BJ (cell line): Measurements from ENCODE around the gene PROK1. TPM values are rescaled to one million over a fixed set of nuclear protein-coding genes. Genes with fewer than 3 reads are reported as not detected.

Experiments
- CTCF ChIA-PET: fragments of 350-600 bp; formaldehyde crosslinking; extraction: SDS; loops from one replicate; lab custom pipeline; 2021; ENCODE audit warnings: antibody characterized with exemption, inconsistent platforms; lab: Yijun Ruan, JAX
- POLR2A ChIA-PET: fragments of 300-600 bp; sonication (Branson Sonifier 250); formaldehyde crosslinking; extraction: SDS; loops from one replicate; lab custom pipeline; 2021; ENCODE audit warnings: antibody characterized with exemption; lab: Charles Lee
- DNase-seq: peaks from one replicate; pipeline ENCODE4 v3.0.0-alpha.2; 2011; ENCODE audit warnings: low read depth
- H3K27me3 ChIP-seq: 2 replicates; pipeline ENCODE4 v1.6.0; 2011; ENCODE audit warnings: low read length; ENCODE audit not compliant: control insufficient read depth, insufficient read depth
- H3K36me3 ChIP-seq: 2 replicates; pipeline ENCODE4 v1.5.1; 2011; ENCODE audit warnings: low read length; ENCODE audit not compliant: control insufficient read depth, insufficient read depth
- H3K4me3 ChIP-seq: 2 replicates; pipeline ENCODE4 v1.5.1; 2011; ENCODE audit warnings: low read depth, mild to moderate bottlenecking, control low read depth, low read length
- CTCF ChIP-seq: IDR thresholded peaks from 2 replicates; pipeline ENCODE4 v1.5.1; 2011; ENCODE audit warnings: low read depth, mild to moderate bottlenecking, control low read depth, inconsistent platforms, low read length, moderate library complexity; ENCODE audit not compliant: insufficient read depth
- polyA plus RNA-seq: library from polyadenylated mRNA; depleted of rRNA; stranded (reverse); fragments of >200 nt; gene quantifications from 2 replicates; pipeline ENCODE4 v1.2.3, GENCODE V29; 2011

The PROK1 gene
- polyA plus RNA-seq, 1 experiment: not detected

GRCh38 chr1:110489973-110490542 lies 39.1 kb downstream of the PROK1 start:
- DNase-seq: no peak
- POLR2A ChIA-PET: no interaction called here
- peaks cover 8% of the 10 kb centered on the region; the same call in 1 of the 2 replicates for H3K27me3 ChIP-seq
- no peak overlapping the region for H3K4me3 ChIP-seq
- no peaks in the 10 kb centered on the region for H3K36me3 ChIP-seq
- CTCF ChIA-PET: interaction anchor here (0.7 to 1.0 kb wide), 4 partner anchors 18 to 435 kb away, joined by 3 read pairs; no protein-coding TSS in a partner anchor
- no peak for TF ChIP-seq CTCF

GRCh38 chr1:110490791-110491451 lies 40.0 kb downstream of the PROK1 start:
- TF ChIP-seq CTCF: no peak
- CTCF ChIA-PET: interaction anchor here (0.7 to 1.5 kb wide), 4 partner anchors 17 to 436 kb away, joined by 3 to 11 read pairs (median 3); no protein-coding TSS in a partner anchor
- no peak for DNase-seq
- POLR2A ChIA-PET: no interaction called here
- Histone ChIP-seq H3K36me3 (no peaks in the 10 kb centered on the region), H3K4me3 (no peak overlapping the region), H3K27me3 (peaks cover 5% of the 10 kb centered on the region; the same call in 1 of the 2 replicates)

- Histone ChIP-seq H3K27me3 (peaks cover 3% of the 10 kb centered on the region; the same call in 1 of the 2 replicates), H3K4me3 (no peak overlapping the region), H3K36me3 (no peaks in the 10 kb centered on the region)
- DNase-seq: no peak
- POLR2A ChIA-PET: no interaction called here
- CTCF ChIA-PET: interaction anchor here (0.9 to 8.5 kb wide), 4 partner anchors 28 to 296 kb away, joined by 3 to 144 read pairs (median 8); no protein-coding TSS in a partner anchor
- TF ChIP-seq CTCF: no peak
Measured at GRCh38 chr1:110492573-110492972, 41.6 kb downstream of the PROK1 start.

- ChIA-PET CTCF (interaction anchor here (0.9 to 8.5 kb wide), 4 partner anchors 29 to 296 kb away, joined by 3 to 144 read pairs (median 68); partner anchors contain the start of gene LAMTOR5), POLR2A (no interaction called here)
- DNase-seq: no peak
- Histone ChIP-seq H3K4me3 (no peak overlapping the region), H3K36me3 (no peaks in the 10 kb centered on the region), H3K27me3 (peaks cover 3% of the 10 kb centered on the region; the same call in 1 of the 2 replicates)
- no peak for TF ChIP-seq CTCF
Measured at GRCh38 chr1:110493059-110493699, 42.2 kb downstream of the PROK1 start.

- TF ChIP-seq CTCF: no peak
- ChIA-PET CTCF (interaction anchor here (3.2 to 8.5 kb wide), 4 partner anchors 11 to 292 kb away, joined by 68 to 144 read pairs (median 116); partner anchors contain the start of gene LAMTOR5), POLR2A (no interaction called here)
- Histone ChIP-seq H3K4me3 (no peak overlapping the region), H3K36me3 (no peaks in the 10 kb centered on the region), H3K27me3 (peaks cover 9% of the 10 kb centered on the region)
- no peak for DNase-seq
Measured at GRCh38 chr1:110494036-110494435, 43.1 kb downstream of the PROK1 start.
